ENCODE results near the gene PYGB.

PYGB gene

DNA sequence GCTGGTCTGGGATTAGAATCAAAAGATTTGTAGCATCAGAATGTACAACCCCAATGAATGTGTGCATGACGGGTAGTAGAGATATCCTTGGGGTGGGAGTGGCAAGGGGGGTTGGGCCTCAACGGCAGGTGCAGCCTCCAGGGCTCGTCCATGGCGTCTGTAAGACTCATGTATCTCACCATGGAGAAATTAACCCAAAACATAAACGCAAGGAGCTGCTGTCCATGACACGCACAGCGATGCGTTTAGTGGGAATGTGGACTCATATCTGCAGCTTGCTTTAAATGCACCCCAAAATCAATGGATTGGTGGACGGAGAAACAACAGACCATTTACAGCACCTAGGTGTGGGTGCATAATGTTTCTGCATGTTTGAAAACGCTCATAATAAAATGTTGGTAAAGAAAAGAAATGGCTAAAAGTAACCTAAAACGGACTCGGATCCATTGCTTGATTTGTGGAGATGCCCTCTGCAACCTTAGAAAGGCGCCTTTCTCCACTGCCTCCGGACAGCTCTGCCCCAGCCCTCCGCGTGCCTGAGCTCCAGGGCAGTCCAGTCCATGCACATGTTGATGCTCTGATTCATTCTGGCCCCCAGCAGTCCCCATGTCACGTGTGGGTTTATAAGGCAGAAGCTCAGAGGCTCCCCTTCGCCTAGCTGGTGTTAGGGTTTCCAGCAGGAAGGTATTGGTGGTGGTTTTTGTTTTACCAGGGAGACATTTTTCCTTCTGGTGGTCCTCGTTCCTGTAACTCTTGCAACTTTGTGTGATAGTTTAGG, 24.5 kb downstream of the PYGB start:
- ATAC-seq (ENCODE audit: low read depth): no peak
- H3K27me3 Mint-ChIP-seq: no peaks in the 10 kb centered on the region
- peaks cover 29% of the 10 kb centered on the region for H3K36me3 Mint-ChIP-seq
- H3K9me3 Mint-ChIP-seq: no peaks in the 10 kb centered on the region
- H3K4me3 Mint-ChIP-seq: no peak overlapping the region
- H3K27ac Mint-ChIP-seq: no peak overlapping the region
- peaks cover 2% of the 10 kb centered on the region for H3K4me1 Mint-ChIP-seq
- no peak for DNase-seq (ENCODE audit: low spot score in 2 of 2)

- Mint-ChIP-seq H3K27ac (no peak overlapping the region), H3K4me3 (no peak overlapping the region), H3K9me3 (no peaks in the 10 kb centered on the region), H3K4me1 (peaks cover 2% of the 10 kb centered on the region), H3K27me3 (no peaks in the 10 kb centered on the region), H3K36me3 (peaks cover 29% of the 10 kb centered on the region)
- ATAC-seq (ENCODE audit: low read depth) (no peak), DNase-seq (ENCODE audit: low spot score in 2 of 2) (no peak)
These were observed 25.2 kb downstream of the PYGB start for GRCh38 chr20:25273046-25273445.

DNA sequence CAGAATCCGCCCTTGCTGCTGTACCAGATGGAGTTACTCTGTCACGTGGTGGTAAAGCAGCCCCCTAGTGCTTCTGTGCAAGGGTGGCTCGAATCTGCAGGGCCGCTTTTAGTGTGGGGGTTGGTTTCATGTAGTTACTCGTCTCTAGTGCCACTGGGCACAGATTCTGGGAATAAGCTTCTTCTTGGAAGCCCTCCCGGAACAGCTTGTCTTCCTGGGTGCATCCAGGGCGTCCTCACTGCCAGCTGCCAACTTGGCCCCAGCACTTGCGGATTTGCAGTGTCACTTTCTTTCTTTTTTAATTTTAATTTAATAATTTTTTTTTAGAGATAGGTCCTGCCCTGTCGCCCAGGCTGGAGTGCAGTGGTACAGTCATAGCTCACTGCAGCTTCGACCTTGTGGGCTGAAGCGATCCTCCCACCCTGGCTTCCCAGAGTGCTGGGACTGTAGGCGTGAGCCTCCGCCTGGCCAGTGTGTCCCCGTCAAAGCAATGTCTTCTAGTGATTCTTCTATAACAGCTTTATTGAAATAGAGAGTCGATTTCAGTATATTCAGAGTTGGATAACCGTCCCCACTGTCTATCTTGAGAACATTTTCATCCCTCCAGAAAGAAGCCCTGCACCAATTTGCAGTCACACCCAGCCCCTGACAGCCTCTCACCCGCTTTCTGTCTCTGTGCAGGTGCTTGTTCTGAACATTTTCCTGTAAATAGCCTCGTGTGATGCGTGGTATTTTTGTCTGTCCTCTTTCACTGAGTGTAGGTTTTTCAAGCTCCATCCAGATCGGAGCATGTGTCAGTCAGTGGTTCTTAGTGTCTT, 25.9 kb downstream of the PYGB start:
- peaks cover 2% of the 10 kb centered on the region for H3K4me1 Mint-ChIP-seq
- H3K9me3 Mint-ChIP-seq: no peaks in the 10 kb centered on the region
- no peak for ATAC-seq (ENCODE audit: low read depth)
- H3K27me3 Mint-ChIP-seq: no peaks in the 10 kb centered on the region
- no peak overlapping the region for H3K27ac Mint-ChIP-seq
- peaks cover 29% of the 10 kb centered on the region for H3K36me3 Mint-ChIP-seq
- no peak overlapping the region for H3K4me3 Mint-ChIP-seq
- no peak for DNase-seq (ENCODE audit: low spot score in 2 of 2)

DNA sequence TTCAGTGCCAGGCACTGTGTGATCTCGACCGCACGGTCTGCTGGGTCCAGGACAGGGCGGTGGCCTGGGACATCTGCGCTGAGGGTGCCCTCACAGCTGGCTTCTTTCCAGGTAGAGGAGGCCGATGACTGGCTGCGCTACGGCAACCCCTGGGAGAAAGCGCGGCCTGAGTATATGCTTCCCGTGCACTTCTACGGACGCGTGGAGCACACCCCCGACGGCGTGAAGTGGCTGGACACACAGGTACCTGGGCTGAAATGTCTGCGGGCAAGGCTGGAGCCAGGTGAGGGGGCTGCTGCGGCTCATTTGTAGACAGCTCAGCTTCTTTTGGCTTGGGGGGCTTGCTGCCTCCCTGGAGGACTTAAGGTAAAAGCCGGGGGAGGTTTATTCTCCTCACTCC, 26.6 kb downstream of the PYGB start:
- DNase-seq (ENCODE audit: low spot score in 2 of 2) (no peak), ATAC-seq (ENCODE audit: low read depth) (no peak)
- H3K27ac Mint-ChIP-seq: no peak overlapping the region
- peaks cover 2% of the 10 kb centered on the region for H3K4me1 Mint-ChIP-seq
- no peaks in the 10 kb centered on the region for H3K27me3 Mint-ChIP-seq
- peaks cover 25% of the 10 kb centered on the region for H3K36me3 Mint-ChIP-seq
- H3K9me3 Mint-ChIP-seq: no peaks in the 10 kb centered on the region
- H3K4me3 Mint-ChIP-seq: no peak overlapping the region

GRCh38 chr20:25274891-25275812, 27.3 kb downstream of the PYGB start:
- Mint-ChIP-seq H3K4me3 (no peak overlapping the region), H3K27ac (no peak overlapping the region), H3K36me3 (peaks cover 22% of the 10 kb centered on the region), H3K27me3 (no peaks in the 10 kb centered on the region), H3K4me1 (peaks cover 3% of the 10 kb centered on the region), H3K9me3 (no peaks in the 10 kb centered on the region)
- DNase-seq (ENCODE audit: low spot score in 2 of 2): no peak
- no peak for ATAC-seq (ENCODE audit: low read depth)

DNA sequence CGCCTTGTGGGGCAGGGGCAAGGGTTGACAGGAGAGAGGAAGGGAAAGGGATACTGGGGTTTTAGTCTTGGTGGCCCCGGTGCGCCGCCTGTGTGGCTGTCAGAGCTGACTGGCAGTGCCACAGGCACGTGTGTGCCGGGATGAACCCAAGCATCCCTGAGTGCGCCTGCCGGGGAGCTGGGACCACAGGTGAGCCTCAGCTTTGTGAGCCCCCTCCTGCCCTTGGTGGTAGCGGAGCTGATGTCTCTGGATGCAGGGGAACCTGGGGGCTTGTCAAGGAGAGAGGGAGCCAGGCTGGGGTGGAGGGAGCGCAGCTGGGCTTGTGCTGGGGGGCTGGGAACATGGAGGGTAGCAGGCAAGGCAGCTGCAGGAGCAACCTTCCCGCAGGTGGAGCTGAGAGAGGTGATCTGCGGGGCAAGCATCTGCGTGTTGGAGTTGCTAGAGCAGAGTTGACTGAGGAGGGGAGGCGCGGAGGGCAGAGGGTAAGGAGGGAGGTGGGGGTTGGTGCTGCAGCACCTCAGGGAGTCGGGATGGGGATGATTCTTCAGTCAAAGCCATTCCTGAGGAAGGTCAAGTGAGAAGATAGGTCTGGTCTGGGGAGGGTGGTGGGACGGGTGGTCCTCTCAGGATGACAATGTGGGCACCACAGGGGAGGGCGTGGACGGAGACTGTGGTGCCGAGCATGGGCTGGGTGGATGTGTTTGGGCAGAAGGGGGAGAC, 28.1 kb downstream of the PYGB start:
- no peak for DNase-seq (ENCODE audit: low spot score in 2 of 2)
- Mint-ChIP-seq H3K36me3 (peaks cover 22% of the 10 kb centered on the region), H3K27me3 (no peaks in the 10 kb centered on the region), H3K4me1 (peaks cover 11% of the 10 kb centered on the region), H3K4me3 (no peak overlapping the region), H3K9me3 (no peaks in the 10 kb centered on the region), H3K27ac (no peak overlapping the region)
- ATAC-seq (ENCODE audit: low read depth): no peak

- H3K27ac Mint-ChIP-seq: no peak overlapping the region
- ATAC-seq (ENCODE audit: low read depth): no peak
- no peaks in the 10 kb centered on the region for H3K27me3 Mint-ChIP-seq
- H3K36me3 Mint-ChIP-seq: peaks cover 22% of the 10 kb centered on the region
- peaks cover 11% of the 10 kb centered on the region for H3K4me1 Mint-ChIP-seq
- H3K4me3 Mint-ChIP-seq: no peak overlapping the region
- DNase-seq (ENCODE audit: low spot score in 2 of 2): no peak
- H3K9me3 Mint-ChIP-seq: no peaks in the 10 kb centered on the region
These were observed 28.7 kb downstream of the PYGB start for GRCh38 chr20:25276533-25277050.

- Mint-ChIP-seq H3K9me3 (no peaks in the 10 kb centered on the region), H3K36me3 (peaks cover 22% of the 10 kb centered on the region), H3K27me3 (no peaks in the 10 kb centered on the region), H3K4me1 (peaks cover 11% of the 10 kb centered on the region), H3K4me3 (no peak overlapping the region), H3K27ac (no peak overlapping the region)
- ATAC-seq (ENCODE audit: low read depth): no peak
- DNase-seq (ENCODE audit: low spot score in 2 of 2): no peak
These were observed 29.3 kb downstream of the PYGB start for GRCh38 chr20:25277051-25277801.

GRCh38 chr20:25277941-25278521, 30.1 kb downstream of the PYGB start:
- no peak for ATAC-seq (ENCODE audit: low read depth)
- Mint-ChIP-seq H3K36me3 (peaks cover 24% of the 10 kb centered on the region), H3K4me1 (peaks cover 17% of the 10 kb centered on the region), H3K4me3 (no peak overlapping the region), H3K27me3 (no peaks in the 10 kb centered on the region), H3K9me3 (no peaks in the 10 kb centered on the region), H3K27ac (no peak overlapping the region)
- DNase-seq (ENCODE audit: low spot score in 2 of 2): no peak

GRCh38 chr20:25278636-25279361, 30.9 kb downstream of the PYGB start:
- H3K9me3 Mint-ChIP-seq: no peaks in the 10 kb centered on the region
- no peaks in the 10 kb centered on the region for H3K27me3 Mint-ChIP-seq
- DNase-seq (ENCODE audit: low spot score in 2 of 2) (no peak), ATAC-seq (ENCODE audit: low read depth) (no peak)
- peaks cover 17% of the 10 kb centered on the region for H3K4me1 Mint-ChIP-seq
- H3K36me3 Mint-ChIP-seq: peaks cover 27% of the 10 kb centered on the region
- no peak overlapping the region for H3K4me3 Mint-ChIP-seq
- no peak overlapping the region for H3K27ac Mint-ChIP-seq

- no peak for ATAC-seq (ENCODE audit: low read depth)
- Mint-ChIP-seq H3K4me3 (no peak overlapping the region), H3K4me1 (peaks cover 15% of the 10 kb centered on the region), H3K27me3 (no peaks in the 10 kb centered on the region), H3K9me3 (no peaks in the 10 kb centered on the region), H3K36me3 (peaks cover 27% of the 10 kb centered on the region), H3K27ac (no peak overlapping the region)
- no peak for DNase-seq (ENCODE audit: low spot score in 2 of 2)
These were observed 31.5 kb downstream of the PYGB start for GRCh38 chr20:25279403-25279802.

GRCh38 chr20:25280051-25280573, 32.2 kb downstream of the PYGB start:
- no peaks in the 10 kb centered on the region for H3K27me3 Mint-ChIP-seq
- H3K27ac Mint-ChIP-seq: no peak overlapping the region
- H3K9me3 Mint-ChIP-seq: no peaks in the 10 kb centered on the region
- DNase-seq (ENCODE audit: low spot score in 2 of 2) (no peak), ATAC-seq (ENCODE audit: low read depth) (peak; percentile 19)
- peaks cover 26% of the 10 kb centered on the region for H3K36me3 Mint-ChIP-seq
- H3K4me1 Mint-ChIP-seq: peaks cover 15% of the 10 kb centered on the region
- H3K4me3 Mint-ChIP-seq: no peak overlapping the region
